Measurements from ENCODE around the gene S100A2. TPM values are rescaled to one million over a fixed set of nuclear protein-coding genes. Genes with fewer than 3 reads are reported as not detected.

The S100A2 gene
- total RNA-seq, 6 experiments from 2014 or later, result not detected

- TF ChIP-seq POLR2A (IDR thresholded peaks at IDR 0.05) (no peak), CTCF (IDR thresholded peaks at IDR 0.05) (no peak)
- H3K9me3 ChIP-seq, result no peaks in the 10 kb centered on the region
- H3K27me3 ChIP-seq, result no peaks in the 10 kb centered on the region
- no peak within 1 kb of the TSS for H3K27ac ChIP-seq
- no peaks in the 10 kb centered on the region for H3K36me3 ChIP-seq
- no peak within 1 kb of the TSS for H3K4me3 ChIP-seq
- no peaks in the 10 kb centered on the region for H3K4me1 ChIP-seq
- intact Hi-C loops (cut with DNase I), result no loop called here
- WGBS (ENCODE audit: insufficient coverage, low coverage, low lambda C conversion rate, missing lambda C conversion rate), result 68% methylated on average over 5 of the region's 11 CpGs
- ATAC-seq (no peak), DNase-seq (no peak)
Observed at GRCh38 chr1:153540394-153541361, 25.0 kb downstream of the S100A2 start, which contains the start of gene S100A5. Gene S100A5, minus strand, starts transcription at chr1:153540934. Its CDS starts 743 bp downstream, at chr1:153540191.

- no peak for TF ChIP-seq POLR2A (IDR thresholded peaks at IDR 0.05)
- no peak for TF ChIP-seq CTCF (IDR thresholded peaks at IDR 0.05)
- no peaks in the 10 kb centered on the region for H3K9me3 ChIP-seq
- no peaks in the 10 kb centered on the region for H3K27me3 ChIP-seq
- no peaks in the 10 kb centered on the region for H3K4me1 ChIP-seq
- no peaks in the 10 kb centered on the region for H3K36me3 ChIP-seq
- WGBS (ENCODE audit: insufficient coverage, low coverage, low lambda C conversion rate, missing lambda C conversion rate), result 61% methylated on average over 2 of the region's 4 CpGs
- no peak overlapping the region for H3K27ac ChIP-seq
- DNase-seq, result no peak
- intact Hi-C loops (cut with DNase I), result no loop called here
- H3K4me3 ChIP-seq, result no peak overlapping the region
- ATAC-seq, result no peak
Observed at GRCh38 chr1:153539395-153540093, 26.1 kb downstream of the S100A2 start.

GRCh38 chr1:153538315-153538821 is 27.3 kb downstream of the S100A2 start:
- H3K9me3 ChIP-seq, result no peaks in the 10 kb centered on the region
- TF ChIP-seq CTCF (IDR thresholded peaks at IDR 0.05) (no peak), POLR2A (IDR thresholded peaks at IDR 0.05) (no peak)
- no peaks in the 10 kb centered on the region for H3K27me3 ChIP-seq
- DNase-seq (no peak), ATAC-seq (no peak)
- intact Hi-C loops (cut with DNase I), result no loop called here
- H3K36me3 ChIP-seq, result no peaks in the 10 kb centered on the region
- H3K27ac ChIP-seq, result no peak overlapping the region
- WGBS (ENCODE audit: insufficient coverage, low coverage, low lambda C conversion rate, missing lambda C conversion rate), result 84% methylated on average over 5 of the region's 6 CpGs
- no peak overlapping the region for H3K4me3 ChIP-seq
- no peaks in the 10 kb centered on the region for H3K4me1 ChIP-seq

GRCh38 chr1:153537376-153537730 is 28.3 kb downstream of the S100A2 start:
- no peak overlapping the region for H3K4me3 ChIP-seq
- intact Hi-C loops (cut with DNase I), result no loop called here
- H3K27me3 ChIP-seq, result no peaks in the 10 kb centered on the region
- ATAC-seq (no peak), DNase-seq (peak in 1 of 3 donors; percentile 45)
- no CpG with 5 or more reads among the region's 6 CpGs for WGBS (ENCODE audit: insufficient coverage, low coverage, low lambda C conversion rate, missing lambda C conversion rate)
- H3K9me3 ChIP-seq, result no peaks in the 10 kb centered on the region
- no peaks in the 10 kb centered on the region for H3K36me3 ChIP-seq
- H3K4me1 ChIP-seq, result no peaks in the 10 kb centered on the region
- H3K27ac ChIP-seq, result no peak overlapping the region
- TF ChIP-seq CTCF (IDR thresholded peaks at IDR 0.05), result no peak
- TF ChIP-seq POLR2A (IDR thresholded peaks at IDR 0.05), result no peak

Measured in right lobe of liver (tissue), 6 donors.